Tibial nerve (tissue), 4 donors: Measurements from ENCODE around the gene RAB3IL1. TPM values are rescaled to one million over a fixed set of nuclear protein-coding genes. Genes with fewer than 3 reads are reported as not detected.

ENCODE experiments used
- DNase-seq, 2 donors: peaks; one replicate each; pipeline ENCODE4 v3.0.0-alpha.2; 2019; ENCODE audit warnings: low spot score in 2 of 2
- H3K27ac ChIP-seq, 4 donors: fragments of 200-600 bp; sonication (generic) in 3 of 4; one replicate each; pipeline ENCODE4 v1.5.1; 2017 to 2019; ENCODE audit warnings: mild to moderate bottlenecking in 1 of 4
- H3K27me3 ChIP-seq, 2 donors: fragments of 200-600 bp; sonication (generic) in 1 of 2; one replicate each; pipeline versions ENCODE4 v1.5.1 to v1.6.0; 2017 to 2019
- H3K36me3 ChIP-seq, 3 donors: fragments of 200-600 bp; sonication (generic); one replicate each; pipeline ENCODE4 v1.5.1; 2018 to 2019
- H3K4me1 ChIP-seq, 4 donors: fragments of 200-600 bp; sonication (generic) in 3 of 4; one replicate each; pipeline ENCODE4 v1.5.1; 2017 to 2019
- H3K4me3 ChIP-seq, 4 donors: fragments of 200-600 bp; sonication (generic) in 3 of 4; one replicate each; pipeline ENCODE4 v1.5.1; 2017 to 2019; ENCODE audit warnings: mild to moderate bottlenecking in 1 of 4, moderate library complexity in 1 of 4
- H3K9me3 ChIP-seq, 4 donors: fragments of 200-600 bp; sonication (generic) in 3 of 4; one replicate each; pipeline ENCODE4 v1.5.1; 2017 to 2019
- EP300 ChIP-seq, 2 donors: sonication (generic); formaldehyde crosslinking; IDR thresholded peaks; one replicate each; pipeline ENCODE4 v1.6.1; 2017; ENCODE audit warnings: antibody characterized with exemption in 2 of 2, mild to moderate bottlenecking in 1 of 2
- POLR2A ChIP-seq, 2 donors: fragments of 450-650 bp; IDR thresholded peaks; one replicate each; pipeline ENCODE4 v1.6.1; 2017; ENCODE audit warnings: antibody characterized with exemption in 2 of 2, mild to moderate bottlenecking in 2 of 2, moderate library complexity in 2 of 2
- WGBS, 2 donors: methylation state at CpG; one replicate each; pipeline ENCODE4 v1.1.5; 2018; 5-methylcytosine and 5-hydroxymethylcytosine counted together
- total RNA-seq, 4 donors: library from RNA; depleted of rRNA; stranded (reverse); fragments of >200 nt; gene quantifications; one replicate each; pipeline ENCODE4 v1.1.0, GENCODE V29; 2016
- TF ChIP-seq, protein P1 (sequence below), 5 experiments: fragments of 200-600 bp in 3 of 5; fragments of 450-650 bp in 2 of 5; sonication (generic) in 3 of 5; IDR thresholded peaks; one replicate each; pipeline ENCODE4 v1.5.1; 2016 to 2019; ENCODE audit warnings: antibody characterized with exemption in 5 of 5, mild to moderate bottlenecking in 3 of 5, moderate library complexity in 2 of 5

RAB3IL1 gene
- total RNA-seq, 4 donors from 2014 or later = 58.8 to 127 (median 71.1) TPM

GRCh38 chr11:61957021-61957770 is 39.8 kb upstream of the RAB3IL1 start:
- TF ChIP-seq, protein P1, sequence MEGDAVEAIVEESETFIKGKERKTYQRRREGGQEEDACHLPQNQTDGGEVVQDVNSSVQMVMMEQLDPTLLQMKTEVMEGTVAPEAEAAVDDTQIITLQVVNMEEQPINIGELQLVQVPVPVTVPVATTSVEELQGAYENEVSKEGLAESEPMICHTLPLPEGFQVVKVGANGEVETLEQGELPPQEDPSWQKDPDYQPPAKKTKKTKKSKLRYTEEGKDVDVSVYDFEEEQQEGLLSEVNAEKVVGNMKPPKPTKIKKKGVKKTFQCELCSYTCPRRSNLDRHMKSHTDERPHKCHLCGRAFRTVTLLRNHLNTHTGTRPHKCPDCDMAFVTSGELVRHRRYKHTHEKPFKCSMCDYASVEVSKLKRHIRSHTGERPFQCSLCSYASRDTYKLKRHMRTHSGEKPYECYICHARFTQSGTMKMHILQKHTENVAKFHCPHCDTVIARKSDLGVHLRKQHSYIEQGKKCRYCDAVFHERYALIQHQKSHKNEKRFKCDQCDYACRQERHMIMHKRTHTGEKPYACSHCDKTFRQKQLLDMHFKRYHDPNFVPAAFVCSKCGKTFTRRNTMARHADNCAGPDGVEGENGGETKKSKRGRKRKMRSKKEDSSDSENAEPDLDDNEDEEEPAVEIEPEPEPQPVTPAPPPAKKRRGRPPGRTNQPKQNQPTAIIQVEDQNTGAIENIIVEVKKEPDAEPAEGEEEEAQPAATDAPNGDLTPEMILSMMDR (IDR thresholded peaks at IDR 0.05) = no peak
- TF ChIP-seq POLR2A (IDR thresholded peaks at IDR 0.05) = no peak
- no peak for TF ChIP-seq EP300 (IDR thresholded peaks at IDR 0.05)
- H3K27ac ChIP-seq = peak overlapping the region; percentile 56 to 96 (median 93)
- peaks cover 0 to 40% (median 2%) of the 10 kb centered on the region in 3 donors for H3K36me3 ChIP-seq
- DNase-seq = no peak
- H3K4me1 ChIP-seq = peaks cover 0 to 58% (median 39%) of the 10 kb centered on the region in 4 donors
- H3K27me3 ChIP-seq = no peaks in the 10 kb centered on the region
- 82 to 86% methylated on average over 6 to 7 of the region's 7 CpGs for WGBS, 2 donors
- H3K4me3 ChIP-seq = no peak overlapping the region
- H3K9me3 ChIP-seq = no peaks in the 10 kb centered on the region

DNA sequence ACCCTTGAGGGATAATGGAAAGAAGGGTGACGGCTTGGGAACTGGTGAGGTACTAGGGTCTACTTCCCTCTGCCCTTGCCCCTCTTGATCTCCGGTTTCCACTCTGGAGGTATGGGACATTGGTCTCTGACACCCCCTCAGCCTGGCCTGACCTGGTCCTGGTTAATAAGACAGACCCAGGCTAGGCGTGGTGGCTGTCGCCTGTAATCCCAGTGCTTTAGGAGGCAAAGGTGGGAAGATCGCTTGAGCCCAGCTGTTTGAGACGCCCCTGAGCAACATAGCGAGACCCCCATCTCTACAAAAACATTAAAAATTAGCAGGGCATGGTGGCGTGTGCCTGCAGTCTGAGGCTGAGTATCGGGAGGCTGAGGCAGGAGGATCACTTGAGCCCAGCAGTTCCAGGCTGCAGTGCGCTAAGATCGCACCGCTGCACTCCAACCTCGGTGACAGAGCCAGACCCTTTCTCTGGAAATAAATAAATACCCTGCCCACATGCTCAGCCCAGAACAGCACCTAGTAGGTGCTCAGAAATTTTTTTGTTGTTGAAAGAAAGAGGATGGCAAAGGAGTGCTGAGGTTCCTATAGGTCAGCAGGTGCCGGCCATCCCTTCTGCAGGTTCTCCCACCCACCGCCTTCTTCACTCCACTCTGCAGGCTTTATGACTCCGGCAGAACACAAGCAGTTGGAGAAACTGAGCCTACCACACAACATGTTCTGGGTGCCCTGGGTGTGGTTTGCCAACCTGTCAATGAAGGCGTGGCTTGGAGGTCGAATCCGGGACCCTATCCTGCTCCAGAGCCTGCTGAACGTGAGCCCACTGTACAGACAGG is 39.0 kb upstream of the RAB3IL1 start:
- H3K27ac ChIP-seq = peak overlapping the region; percentile 91 to 96 (median 93)
- DNase-seq = no peak
- no peaks in the 10 kb centered on the region for H3K9me3 ChIP-seq
- peaks cover 0 to 39% (median 2%) of the 10 kb centered on the region in 3 donors for H3K36me3 ChIP-seq
- peaks cover 0 to 56% (median 31%) of the 10 kb centered on the region in 4 donors for H3K4me1 ChIP-seq
- TF ChIP-seq POLR2A (IDR thresholded peaks at IDR 0.05) (no peak), EP300 (IDR thresholded peaks at IDR 0.05) (no peak)
- TF ChIP-seq, protein P1 (IDR thresholded peaks at IDR 0.05) = no peak
- 87 to 95% methylated on average over 20 of the region's 20 CpGs for WGBS, 2 donors
- H3K27me3 ChIP-seq = no peaks in the 10 kb centered on the region
- peak overlapping the region; percentile 37 to 56 (median 48) for H3K4me3 ChIP-seq

GRCh38 chr11:61955422-61956135 is 38.2 kb upstream of the RAB3IL1 start:
- Histone ChIP-seq H3K27me3 (no peaks in the 10 kb centered on the region), H3K36me3 (peaks cover 0 to 39% (median 2%) of the 10 kb centered on the region in 3 donors), H3K4me1 (peaks cover 0 to 52% (median 25%) of the 10 kb centered on the region in 4 donors), H3K27ac (peak overlapping the region; percentile 91 to 96 (median 93)), H3K4me3 (peak overlapping the region; percentile 37 to 56 (median 48)), H3K9me3 (no peaks in the 10 kb centered on the region)
- 16 to 22% methylated on average over 17 to 28 of the region's 56 CpGs for WGBS, 2 donors
- TF ChIP-seq, protein P1 (IDR thresholded peaks at IDR 0.05) = no peak
- no peak for TF ChIP-seq EP300 (IDR thresholded peaks at IDR 0.05)
- TF ChIP-seq POLR2A (IDR thresholded peaks at IDR 0.05) = peak in 1 of 2 donors; percentile 21
- DNase-seq = no peak

GRCh38 chr11:61954851-61955421 is 37.6 kb upstream of the RAB3IL1 start:
- H3K27ac ChIP-seq = peak overlapping the region; percentile 91 to 96 (median 93)
- H3K4me3 ChIP-seq = peak overlapping the region; percentile 37 to 56 (median 48)
- no peaks in the 10 kb centered on the region for H3K27me3 ChIP-seq
- 2 to 3% methylated on average over 21 of the region's 21 CpGs for WGBS, 2 donors
- peak; percentile 47 to 88 for TF ChIP-seq EP300 (IDR thresholded peaks at IDR 0.05)
- TF ChIP-seq POLR2A (IDR thresholded peaks at IDR 0.05) = peak; percentile 7 to 44
- TF ChIP-seq, protein P1 (IDR thresholded peaks at IDR 0.05) = peak; percentile 9 to 46 (median 27)
- H3K4me1 ChIP-seq = peaks cover 0 to 52% (median 23%) of the 10 kb centered on the region in 4 donors
- H3K9me3 ChIP-seq = no peaks in the 10 kb centered on the region
- peak in 1 of 2 donors; percentile 80 for DNase-seq
- H3K36me3 ChIP-seq = peaks cover 0 to 38% (median 2%) of the 10 kb centered on the region in 3 donors
